Activated CD8-positive, alpha-beta memory T cell treated with anti-CD3 and anti-CD28 coated beads, Interleukin-2, amount 50 U/mL, for 1 hour (primary cell): Measurements from ENCODE around the gene STARD5.
"Not testable (repeated sequence)": the region's sequence is repeated elsewhere in the genome, so short reads cannot be mapped to it uniquely, and the experiment has no call there.

ENCODE experiments used
- DNase-seq: peaks from one replicate; pipeline ENCODE4 v3.0.0-alpha.2; 2020; ENCODE audit errors: extremely low read depth

Gene STARD5

GRCh38 chr15:81337713-81338157 is 13.8 kb upstream of the STARD5 start:
- DNase-seq: no peak

DNA sequence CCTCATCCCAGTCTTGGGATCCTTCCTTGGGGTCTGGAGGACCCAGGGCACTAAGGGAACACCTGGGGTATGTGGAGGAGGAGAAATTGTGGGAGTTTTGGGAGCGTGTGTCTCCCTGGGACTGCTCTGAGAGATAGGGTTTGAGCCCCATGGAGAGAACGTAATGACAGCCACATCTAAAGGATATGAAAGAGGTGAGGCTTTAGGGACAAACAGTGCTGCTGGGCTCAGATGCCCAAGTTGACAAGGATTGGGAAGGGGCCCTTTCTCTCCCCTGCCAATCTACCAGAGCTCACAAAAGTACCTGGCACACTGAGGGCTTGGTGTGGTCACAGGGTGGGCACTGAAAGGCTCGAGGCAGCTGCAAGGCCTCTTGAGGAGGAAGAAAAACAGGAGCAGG is 13.3 kb upstream of the STARD5 start:
- no peak for DNase-seq

DNA sequence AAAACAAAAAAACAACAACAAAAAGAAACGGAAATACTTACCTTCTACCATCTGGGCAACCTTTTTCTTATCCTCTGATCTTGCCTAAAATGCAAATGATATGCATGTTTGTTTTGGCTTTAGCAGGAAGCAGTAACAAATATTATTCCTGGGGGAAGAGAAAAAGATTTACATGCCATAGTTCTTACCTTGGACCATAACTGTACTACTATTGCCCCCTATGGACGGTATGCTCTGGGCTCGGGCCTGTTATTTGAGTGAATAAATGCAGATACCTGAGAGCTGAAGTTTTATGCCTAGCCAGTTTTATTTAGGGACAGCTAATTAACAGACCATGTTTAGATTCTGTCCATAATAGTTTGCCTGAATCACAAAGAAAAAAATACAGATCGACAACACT is 12.6 kb upstream of the STARD5 start:
- no peak for DNase-seq

GRCh38 chr15:81335631-81336030 is 11.7 kb upstream of the STARD5 start:
- DNase-seq: no peak

DNA sequence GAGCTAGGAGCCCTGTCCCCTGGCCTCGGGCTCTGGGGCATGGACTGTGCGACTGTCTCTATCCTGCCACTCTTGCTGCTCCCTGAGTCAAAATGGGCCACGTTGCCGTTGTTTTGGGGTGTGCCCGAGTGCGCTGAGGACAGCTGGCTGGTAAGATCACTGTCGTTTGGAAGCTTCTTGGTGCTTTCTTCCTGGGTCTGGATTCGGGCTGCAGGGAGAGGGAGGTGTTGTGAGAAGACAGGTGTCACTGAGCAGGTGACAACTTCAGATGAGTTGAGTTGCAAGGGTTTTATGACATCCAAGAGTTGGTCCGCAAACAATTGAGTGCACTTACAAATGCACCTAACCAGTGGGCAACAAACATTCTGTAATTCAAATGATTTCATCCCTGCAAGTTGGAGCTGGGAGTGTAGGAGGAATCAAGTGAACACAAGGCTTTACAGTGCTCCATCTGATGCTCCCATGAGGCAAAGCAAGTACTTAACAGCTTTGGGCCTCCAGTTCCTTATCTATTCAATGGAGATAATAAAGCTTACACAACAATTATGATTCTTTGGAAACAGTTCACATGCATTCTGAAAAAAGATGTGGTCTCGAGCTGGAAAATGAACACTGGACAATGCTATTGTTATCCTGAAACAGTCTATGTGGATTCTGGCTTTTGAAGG is 11.0 kb upstream of the STARD5 start:
- no peak for DNase-seq

GRCh38 chr15:81333363-81333762 is 9.4 kb upstream of the STARD5 start:
- DNase-seq: no peak

- DNase-seq: no peak
These were observed 8.4 kb upstream of the STARD5 start for GRCh38 chr15:81332326-81332725.

GRCh38 chr15:81331600-81331999 is 7.7 kb upstream of the STARD5 start:
- DNase-seq: no peak

DNA sequence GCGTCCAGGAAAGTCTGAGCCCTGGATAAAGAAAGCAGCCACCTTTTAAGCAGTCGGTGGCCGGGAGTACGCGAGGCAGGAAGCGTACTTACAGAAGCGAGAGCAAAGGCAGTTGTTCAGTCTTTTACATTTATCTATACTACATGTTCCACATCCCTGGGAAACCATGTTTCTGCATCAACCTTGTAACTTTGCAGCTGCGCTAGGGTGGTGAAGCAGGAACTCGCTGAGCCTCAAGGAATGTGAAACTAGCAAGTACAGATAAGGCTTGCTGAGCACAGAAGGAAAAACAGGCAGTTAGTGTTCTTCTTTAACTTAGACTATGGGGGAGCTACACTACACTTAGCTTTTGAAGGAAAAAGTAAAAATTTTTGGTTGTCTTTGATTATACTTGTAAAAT is 7.2 kb upstream of the STARD5 start:
- not testable (repeated sequence) for DNase-seq

- no peak for DNase-seq
These were observed 6.6 kb upstream of the STARD5 start for GRCh38 chr15:81330366-81331090.

DNA sequence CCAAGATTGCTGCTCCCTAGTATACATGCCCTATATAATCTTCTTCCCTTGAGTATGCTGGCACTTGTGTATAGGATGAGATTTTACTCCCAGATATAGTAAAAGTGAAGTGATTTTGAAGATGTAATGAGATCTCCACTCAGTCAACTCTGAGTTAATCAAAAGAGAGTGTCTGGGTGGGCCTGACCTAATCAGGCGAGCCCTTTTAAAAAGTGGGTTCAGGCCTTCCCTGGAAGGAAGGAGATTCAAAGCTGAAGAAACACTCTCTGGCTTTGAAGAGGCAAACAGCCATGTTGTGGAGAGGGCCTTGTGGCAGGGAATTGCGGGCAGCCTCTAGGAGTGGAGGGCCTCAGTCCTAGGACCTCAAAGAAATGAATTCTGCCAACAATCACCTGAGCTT is 5.5 kb upstream of the STARD5 start:
- DNase-seq: no peak

GRCh38 chr15:81327516-81327915 is 3.6 kb upstream of the STARD5 start:
- DNase-seq: no peak

- DNase-seq: no peak
These were observed 2.7 kb upstream of the STARD5 start for GRCh38 chr15:81326466-81327212.

DNA sequence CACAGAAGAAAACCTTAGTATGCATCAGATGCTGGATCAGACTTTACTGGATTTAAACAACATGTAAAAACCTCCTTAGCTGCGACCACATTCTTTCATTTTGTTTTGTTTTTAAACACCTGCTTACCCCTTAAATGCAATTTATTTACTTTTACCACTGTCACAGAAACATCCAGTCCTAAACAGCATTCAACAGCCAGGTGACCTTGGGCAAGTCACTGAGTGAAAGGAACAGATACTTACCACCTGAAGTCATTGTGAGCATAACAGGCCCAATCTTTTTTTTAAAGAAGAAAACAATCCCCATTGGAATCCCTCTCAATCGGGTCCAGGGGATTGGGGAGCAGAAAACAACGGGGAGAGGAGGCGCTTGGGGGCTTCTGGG is 390 bp downstream of the STARD5 start:
- no peak for DNase-seq

GRCh38 chr15:81322676-81323253 is 1.2 kb downstream of the STARD5 start:
- no peak for DNase-seq

DNA sequence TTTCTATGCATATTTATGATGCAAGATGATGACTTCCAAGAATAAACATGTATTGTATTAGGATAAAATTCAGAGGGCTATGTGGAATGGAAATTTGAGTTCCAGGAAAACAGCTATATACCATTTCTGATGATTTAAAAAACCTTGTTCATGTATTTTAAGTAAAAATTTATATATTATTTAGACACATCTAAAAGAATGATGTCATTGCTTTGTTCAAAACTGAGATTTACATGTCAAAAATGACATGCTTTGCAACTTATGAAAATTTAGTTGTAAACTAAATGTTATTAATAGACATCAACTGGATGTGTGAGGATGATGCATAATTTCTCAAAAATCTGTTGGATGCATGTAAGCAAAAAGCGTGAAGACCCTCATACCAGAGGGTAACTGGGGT is 2.3 kb downstream of the STARD5 start:
- no peak for DNase-seq

DNA sequence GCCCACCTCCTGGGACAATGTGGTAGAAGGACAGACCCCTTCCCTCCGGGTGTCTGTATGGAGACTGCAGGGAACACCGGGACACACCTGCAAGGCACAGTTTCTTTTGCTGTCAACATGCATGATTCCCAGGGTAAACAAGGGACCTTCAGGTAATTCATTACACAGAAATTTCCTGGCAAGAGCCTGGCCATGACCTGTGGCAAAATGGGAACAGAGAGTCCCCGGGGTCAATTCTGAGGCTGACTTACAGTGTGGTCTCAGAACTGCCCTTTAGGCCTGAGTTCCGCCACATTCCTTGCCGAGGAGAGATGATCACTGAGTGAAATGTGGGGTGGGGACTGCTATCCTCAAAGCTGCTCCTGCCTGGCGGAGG is 6.3 kb downstream of the STARD5 start:
- no peak for DNase-seq

GRCh38 chr15:81316267-81316666 is 7.7 kb downstream of the STARD5 start:
- no peak for DNase-seq

DNA sequence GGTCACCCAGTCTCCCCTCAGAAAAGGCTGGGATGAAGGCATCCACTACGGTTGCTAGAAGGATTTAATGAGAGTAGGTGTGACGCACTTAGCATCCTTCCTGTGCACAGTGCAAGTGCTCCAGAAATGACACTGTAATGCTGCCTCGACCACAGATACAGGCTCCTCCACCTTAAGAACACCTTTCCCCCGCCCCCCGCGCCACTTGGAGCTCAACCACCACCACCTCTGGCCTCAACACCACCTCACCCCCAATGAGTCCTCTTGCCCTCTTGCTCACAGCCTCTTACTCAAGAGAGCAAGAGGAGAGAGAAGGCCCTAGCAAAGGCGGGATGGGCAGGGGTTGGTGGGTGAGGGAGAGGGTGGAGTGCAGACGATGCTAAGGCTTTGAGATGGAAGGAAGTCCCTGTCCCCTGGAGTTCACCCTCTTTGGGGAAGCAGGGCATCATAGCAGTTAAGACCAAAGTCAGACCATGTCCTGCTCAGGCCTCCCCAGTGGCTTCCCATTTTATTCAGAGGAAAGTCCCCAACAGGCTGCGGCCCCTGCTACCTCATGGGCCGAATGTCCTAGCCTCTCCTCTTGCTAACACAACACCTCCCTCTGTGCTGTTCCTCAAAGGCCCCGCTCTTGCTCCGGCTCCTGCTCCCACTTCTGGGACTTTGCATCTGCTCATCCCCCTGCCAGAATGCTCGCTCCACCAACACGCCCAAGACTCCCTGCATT is 8.3 kb downstream of the STARD5 start:
- no peak for DNase-seq

DNA sequence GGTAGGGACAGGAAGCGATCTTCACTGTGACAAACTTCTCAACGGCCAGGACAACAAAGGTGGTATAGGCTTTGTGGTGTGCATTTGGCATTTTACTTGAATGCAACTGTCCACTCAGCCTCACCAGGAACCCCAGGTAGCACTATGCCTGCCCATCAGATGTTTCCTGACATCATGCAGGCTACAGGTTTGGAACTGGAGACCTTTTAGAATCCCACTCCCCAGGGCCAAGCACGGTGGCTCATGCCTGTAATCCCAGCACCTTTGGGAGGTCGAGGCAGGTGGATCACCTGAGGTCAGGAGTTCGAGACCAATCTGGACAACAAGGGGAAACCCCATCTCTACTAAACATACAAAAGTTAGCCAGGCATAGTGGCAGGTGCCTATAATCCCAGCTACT is 9.6 kb downstream of the STARD5 start:
- no peak for DNase-seq

- no peak for DNase-seq
These were observed 10.3 kb downstream of the STARD5 start for GRCh38 chr15:81313686-81314085.
